Gastroesophageal sphincter (tissue), 3 donors: Measurements from ENCODE around the gene PIP4K2A.
"Not testable (repeated sequence)": the region's sequence is repeated elsewhere in the genome, so short reads cannot be mapped to it uniquely, and the experiment has no call there.

ENCODE experiments used
- CTCF ChIP-seq, 4 experiments: fragments of 200-600 bp in 2 of 4; fragments of 450-650 bp in 2 of 4; sonication (generic) in 1 of 4; IDR thresholded peaks; one replicate each; pipeline ENCODE4 v1.5.1; 2017 to 2019; ENCODE audit warnings: antibody characterized with exemption in 4 of 4, mild to moderate bottlenecking in 2 of 4, moderate library complexity in 2 of 4
- POLR2A ChIP-seq, 2 donors: fragments of 450-650 bp; IDR thresholded peaks; one replicate each; pipeline ENCODE4 v1.6.1; 2017; ENCODE audit warnings: antibody characterized with exemption in 2 of 2, mild to moderate bottlenecking in 2 of 2, moderate library complexity in 1 of 2

DNA sequence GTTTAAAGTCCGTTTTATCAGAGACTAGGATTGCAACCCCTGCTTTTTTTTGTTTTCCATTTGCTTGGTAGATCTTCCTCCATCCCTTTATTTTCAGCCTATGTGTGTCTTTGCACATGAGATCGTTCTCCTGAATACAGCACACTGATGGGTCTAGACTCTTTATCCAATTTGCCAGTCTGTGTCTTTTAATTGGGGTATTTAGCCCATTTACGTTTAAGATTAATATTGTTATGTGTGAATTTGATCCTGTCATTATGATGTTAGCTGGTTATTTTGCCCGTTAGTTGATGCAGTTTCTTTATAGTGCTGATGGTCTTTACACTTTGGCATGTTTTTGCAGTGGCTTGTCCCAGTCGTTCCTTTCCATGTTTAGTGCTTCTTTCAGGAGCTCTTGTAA, 202.4 kb downstream of the PIP4K2A start:
- not testable (repeated sequence) for TF ChIP-seq CTCF, POLR2A (IDR thresholded peaks at IDR 0.05)
